Muscle of leg (tissue), 11 donors: ENCODE results near the gene TTLL5. TPM values are rescaled to one million over a fixed set of nuclear protein-coding genes. Genes with fewer than 3 reads are reported as not detected.
A peak's percentile ranks its signal among the peaks of the same experiment; 100 is the strongest.
"Not testable (repeated sequence)": the region's sequence is repeated elsewhere in the genome, so short reads cannot be mapped to it uniquely, and the experiment has no call there.

Source experiments
- DNase-seq: peaks from one replicate; pipeline ENCODE4 v3.0.0; 2013
- H3K27ac ChIP-seq: one replicate; pipeline ENCODE4 v1.5.1; 2013; ENCODE audit warnings: mild to moderate bottlenecking, low read length, control low read depth
- H3K27me3 ChIP-seq: one replicate; pipeline ENCODE4 v1.6.1; 2013; ENCODE audit warnings: low read length; ENCODE audit not compliant: control insufficient read depth, insufficient read depth
- H3K36me3 ChIP-seq: one replicate; pipeline ENCODE4 v1.6.1; 2013; ENCODE audit warnings: low read length; ENCODE audit not compliant: control insufficient read depth, insufficient read depth
- H3K4me1 ChIP-seq: one replicate; pipeline ENCODE4 v1.6.1; 2013; ENCODE audit warnings: low read length; ENCODE audit not compliant: control insufficient read depth, insufficient read depth
- H3K4me3 ChIP-seq: one replicate; pipeline ENCODE4 v1.5.1; 2013; ENCODE audit warnings: low read length, control low read depth
- H3K9me3 ChIP-seq: replicated peaks from 2 replicates; pipeline ENCODE4 v1.6.1; 2013; ENCODE audit warnings: low read depth, low read length; ENCODE audit not compliant: control insufficient read depth
- WGBS: methylation state at CpG from one replicate; pipeline ENCODE4 v1.1.5; 2013; ENCODE audit warnings: missing lambda C conversion rate; ENCODE audit not compliant: insufficient coverage; 5-methylcytosine and 5-hydroxymethylcytosine counted together
- polyA plus RNA-seq, 8 donors: library from polyadenylated mRNA; unstranded; fragments of 120-200 nt; gene quantifications; one replicate each; pipeline versions ENCODE4 v1.2.1 to v1.2.3, GENCODE V29; 2013; ENCODE audit warnings: inconsistent platforms in 1 of 8, low replicate concordance in 1 of 8; ENCODE audit not compliant: insufficient read length in 8 of 8, insufficient read depth in 1 of 8
- total RNA-seq: library from RNA; stranded (reverse); fragments of 120-200 nt; gene quantifications from one replicate; pipeline ENCODE4 v1.2.4, GENCODE V29; 2013

Gene TTLL5
- total and polyA plus RNA-seq, 9 donors: 12.0 to 21.1 (median 15.2) TPM

DNA sequence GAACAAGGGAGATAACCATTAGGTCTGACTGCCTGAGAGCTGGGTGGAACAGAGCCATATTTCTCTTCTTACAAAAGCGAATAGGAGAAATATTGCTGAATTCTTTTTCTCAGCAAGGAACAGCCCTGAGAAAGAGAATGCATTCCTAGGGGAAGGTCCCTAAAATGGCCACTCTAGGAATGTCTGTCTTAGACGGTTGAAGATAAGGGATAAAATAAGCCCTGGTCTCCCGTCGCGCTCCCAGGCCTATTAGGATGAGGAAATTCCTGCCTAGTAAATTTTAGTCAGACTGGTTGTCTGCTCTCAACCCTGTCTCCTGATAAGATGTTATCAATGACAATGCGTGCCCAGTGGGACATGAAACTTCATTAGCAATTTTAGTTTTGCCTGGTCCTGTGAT lies 34.0 kb downstream of the TTLL5 start:
- DNase-seq, H3K27me3 ChIP-seq, H3K27ac ChIP-seq, H3K9me3 ChIP-seq, H3K4me3 ChIP-seq, H3K4me1 ChIP-seq: not testable (repeated sequence)
- WGBS: 87% methylated on average over 5 of the region's 6 CpGs
- H3K36me3 ChIP-seq: peaks cover 33% of the 10 kb centered on the region

- Histone ChIP-seq H3K27ac (no peak overlapping the region), H3K4me1 (no peaks in the 10 kb centered on the region), H3K27me3 (no peaks in the 10 kb centered on the region), H3K9me3 (no peaks in the 10 kb centered on the region), H3K4me3 (no peak overlapping the region), H3K36me3 (peaks cover 28% of the 10 kb centered on the region)
- WGBS: no CpG with 5 or more reads among the region's 1 CpG
- DNase-seq: no peak
Observed at GRCh38 chr14:75697386-75697785, 36.3 kb downstream of the TTLL5 start.

- WGBS: 57% methylated on average over 1 of the region's 2 CpGs
- Histone ChIP-seq H3K27me3 (no peaks in the 10 kb centered on the region), H3K4me1 (peaks cover 5% of the 10 kb centered on the region), H3K36me3 (peaks cover 30% of the 10 kb centered on the region), H3K27ac (no peak overlapping the region), H3K4me3 (no peak overlapping the region), H3K9me3 (no peaks in the 10 kb centered on the region)
- DNase-seq: no peak
Observed at GRCh38 chr14:75697918-75698317, 36.9 kb downstream of the TTLL5 start.

DNA sequence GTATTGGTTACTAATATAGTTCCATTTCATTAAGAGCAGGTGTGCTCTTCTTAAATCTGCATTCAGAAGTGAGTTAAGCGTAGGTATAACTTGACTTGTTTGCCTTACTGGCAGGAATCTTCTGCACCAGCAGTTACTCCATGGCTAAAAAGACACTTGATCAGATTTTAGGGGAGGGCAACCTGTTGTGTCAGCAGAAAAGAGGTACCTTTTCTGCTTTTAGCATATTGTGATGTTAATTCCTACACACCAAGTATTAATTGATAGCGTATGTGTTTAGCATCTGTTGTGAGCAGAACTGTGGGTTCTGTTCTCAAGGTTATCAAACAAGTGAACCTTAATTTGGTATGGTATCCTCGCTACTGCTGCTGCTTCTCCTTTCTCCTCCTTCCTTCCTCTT lies 38.3 kb downstream of the TTLL5 start:
- no peak overlapping the region for H3K4me3 ChIP-seq
- no peaks in the 10 kb centered on the region for H3K27me3 ChIP-seq
- no peak for DNase-seq
- peaks cover 9% of the 10 kb centered on the region for H3K4me1 ChIP-seq
- no peak overlapping the region for H3K27ac ChIP-seq
- no peaks in the 10 kb centered on the region for H3K9me3 ChIP-seq
- peaks cover 22% of the 10 kb centered on the region for H3K36me3 ChIP-seq
- no CpG with 5 or more reads among the region's 3 CpGs for WGBS

DNA sequence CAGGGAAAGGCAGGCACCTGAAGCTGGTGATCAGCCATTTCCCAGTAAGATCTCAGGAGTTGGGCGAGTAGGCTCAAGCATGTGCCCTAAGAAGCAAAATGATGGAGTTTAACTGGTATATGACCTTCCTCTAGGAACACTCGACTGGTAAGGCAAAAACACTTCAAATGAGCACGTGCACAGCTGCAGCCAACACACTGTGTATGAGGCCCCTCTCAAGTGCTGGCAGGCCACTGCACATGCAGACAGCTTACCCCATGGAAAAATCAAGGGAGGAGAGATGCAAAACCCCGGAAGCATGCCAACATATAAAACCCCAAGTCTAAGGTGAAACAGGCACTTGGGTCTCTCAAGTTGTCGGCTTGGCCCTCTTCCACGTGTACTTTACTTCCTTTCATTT lies 39.2 kb downstream of the TTLL5 start:
- peaks cover 9% of the 10 kb centered on the region for H3K4me1 ChIP-seq
- H3K27ac ChIP-seq: no peak overlapping the region
- no peaks in the 10 kb centered on the region for H3K27me3 ChIP-seq
- no peak overlapping the region for H3K4me3 ChIP-seq
- DNase-seq: no peak
- no peaks in the 10 kb centered on the region for H3K9me3 ChIP-seq
- 89% methylated on average over 4 of the region's 6 CpGs for WGBS
- H3K36me3 ChIP-seq: peaks cover 22% of the 10 kb centered on the region

DNA sequence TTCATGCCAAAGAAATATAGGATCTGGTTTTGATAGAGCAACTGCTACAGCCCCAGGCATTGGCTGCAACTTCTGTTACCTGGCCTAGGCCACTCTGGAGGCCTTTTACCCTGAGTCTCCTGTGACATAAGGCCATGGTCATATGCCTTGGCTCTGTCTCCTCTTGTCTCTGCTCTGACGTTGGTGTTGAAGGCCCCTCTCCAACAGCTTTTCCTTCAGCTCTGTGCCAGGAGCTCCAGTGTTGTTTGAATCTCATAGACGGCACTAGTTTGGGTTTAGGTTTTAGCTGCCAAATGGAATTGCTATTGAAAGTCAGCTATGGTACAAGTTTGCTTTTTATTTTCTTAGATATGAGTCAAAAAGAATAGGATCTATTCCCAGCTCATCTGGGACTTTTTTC lies 41.1 kb downstream of the TTLL5 start:
- Histone ChIP-seq H3K9me3 (no peaks in the 10 kb centered on the region), H3K36me3 (peaks cover 22% of the 10 kb centered on the region), H3K27me3 (no peaks in the 10 kb centered on the region), H3K27ac (peak overlapping the region; percentile 84), H3K4me1 (peaks cover 9% of the 10 kb centered on the region), H3K4me3 (no peak overlapping the region)
- peak; percentile 76 for DNase-seq
- WGBS: no CpG with 5 or more reads among the region's 2 CpGs

DNA sequence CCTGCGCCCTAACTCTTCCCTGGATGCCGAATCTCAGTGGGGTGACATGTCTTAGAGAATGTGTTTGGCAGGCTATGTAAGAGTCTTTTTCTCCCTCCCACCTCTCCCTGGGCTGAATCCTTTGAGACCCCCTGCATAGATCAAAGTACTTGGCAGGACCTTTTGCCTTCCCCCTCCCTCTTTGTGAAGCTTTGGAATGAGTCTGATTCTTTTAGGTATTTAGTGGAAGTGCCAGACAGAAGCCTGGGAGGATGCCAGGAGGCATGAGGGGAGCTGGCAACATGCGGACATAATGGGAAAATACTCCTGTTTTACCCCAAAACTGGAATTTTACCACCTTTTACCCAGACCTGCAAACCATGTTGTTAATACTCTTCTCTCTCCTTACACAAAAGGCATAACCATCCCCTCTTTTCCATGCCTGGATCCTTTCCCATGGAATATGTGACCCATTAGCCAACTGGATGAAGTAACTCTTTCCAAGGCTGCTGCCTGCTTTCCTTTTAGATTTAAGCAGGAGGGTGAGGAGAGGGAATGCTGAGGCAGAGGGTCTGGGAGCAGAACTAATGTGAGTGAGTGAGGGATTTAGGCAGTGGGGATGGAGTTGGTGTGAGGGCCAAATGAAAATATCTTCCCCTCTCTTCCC lies 41.7 kb downstream of the TTLL5 start:
- Histone ChIP-seq H3K27me3 (no peaks in the 10 kb centered on the region), H3K27ac (peak overlapping the region; percentile 84), H3K36me3 (peaks cover 25% of the 10 kb centered on the region), H3K9me3 (no peaks in the 10 kb centered on the region), H3K4me1 (peaks cover 9% of the 10 kb centered on the region), H3K4me3 (no peak overlapping the region)
- peak; percentile 95 for DNase-seq
- WGBS: 78% methylated on average over 1 of the region's 3 CpGs

- Histone ChIP-seq H3K27ac (peak overlapping the region; percentile 84), H3K4me1 (peaks cover 9% of the 10 kb centered on the region), H3K9me3 (no peaks in the 10 kb centered on the region), H3K36me3 (peaks cover 28% of the 10 kb centered on the region), H3K4me3 (no peak overlapping the region), H3K27me3 (no peaks in the 10 kb centered on the region)
- DNase-seq: no peak
- WGBS: no CpG with 5 or more reads among the region's 1 CpG
Observed at GRCh38 chr14:75703467-75703866, 42.4 kb downstream of the TTLL5 start.

GRCh38 chr14:75705014-75705413 lies 44.0 kb downstream of the TTLL5 start:
- WGBS: 92% methylated on average over 3 of the region's 3 CpGs
- no peaks in the 10 kb centered on the region for H3K27me3 ChIP-seq
- DNase-seq: no peak
- H3K36me3 ChIP-seq: peaks cover 22% of the 10 kb centered on the region
- no peaks in the 10 kb centered on the region for H3K9me3 ChIP-seq
- no peak overlapping the region for H3K4me3 ChIP-seq
- no peak overlapping the region for H3K27ac ChIP-seq
- peaks cover 9% of the 10 kb centered on the region for H3K4me1 ChIP-seq

GRCh38 chr14:75709207-75709812 lies 48.3 kb downstream of the TTLL5 start:
- H3K9me3 ChIP-seq: no peaks in the 10 kb centered on the region
- H3K4me3 ChIP-seq: no peak overlapping the region
- peak; percentile 94 for DNase-seq
- peaks cover 8% of the 10 kb centered on the region for H3K36me3 ChIP-seq
- peaks cover 9% of the 10 kb centered on the region for H3K4me1 ChIP-seq
- no peak overlapping the region for H3K27ac ChIP-seq
- WGBS: no CpG with 5 or more reads among the region's 10 CpGs
- H3K27me3 ChIP-seq: no peaks in the 10 kb centered on the region
